C4-2B (cell line): Measurements from ENCODE around the gene VPS13D.

ENCODE experiments used
- ZFX ChIP-seq: fragments of 450-650 bp; IDR thresholded peaks from 2 replicates; pipeline ENCODE4 v1.6.1; 2017
- TF ChIP-seq, protein P1 (sequence below): fragments of 450-650 bp; conservative IDR thresholded peaks from 2 replicates; pipeline ENCODE4 v1.5.1; 2017; ENCODE audit warnings: mild to moderate bottlenecking

DNA sequence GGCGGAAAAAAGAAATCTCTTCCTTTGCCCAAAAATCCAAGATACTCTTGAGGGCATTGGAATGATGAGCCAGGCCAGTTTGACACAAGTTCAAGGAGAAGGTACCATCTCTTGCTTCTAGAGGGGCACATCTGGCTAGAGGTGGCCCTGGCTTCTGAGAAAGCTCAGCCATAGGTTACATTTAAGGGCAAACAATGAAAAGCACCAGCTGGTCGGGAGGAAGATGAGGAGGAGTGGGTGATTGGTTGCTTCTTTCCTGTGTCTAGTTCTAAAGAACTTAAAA, 256.2 kb downstream of the VPS13D start:
- TF ChIP-seq, protein P1, sequence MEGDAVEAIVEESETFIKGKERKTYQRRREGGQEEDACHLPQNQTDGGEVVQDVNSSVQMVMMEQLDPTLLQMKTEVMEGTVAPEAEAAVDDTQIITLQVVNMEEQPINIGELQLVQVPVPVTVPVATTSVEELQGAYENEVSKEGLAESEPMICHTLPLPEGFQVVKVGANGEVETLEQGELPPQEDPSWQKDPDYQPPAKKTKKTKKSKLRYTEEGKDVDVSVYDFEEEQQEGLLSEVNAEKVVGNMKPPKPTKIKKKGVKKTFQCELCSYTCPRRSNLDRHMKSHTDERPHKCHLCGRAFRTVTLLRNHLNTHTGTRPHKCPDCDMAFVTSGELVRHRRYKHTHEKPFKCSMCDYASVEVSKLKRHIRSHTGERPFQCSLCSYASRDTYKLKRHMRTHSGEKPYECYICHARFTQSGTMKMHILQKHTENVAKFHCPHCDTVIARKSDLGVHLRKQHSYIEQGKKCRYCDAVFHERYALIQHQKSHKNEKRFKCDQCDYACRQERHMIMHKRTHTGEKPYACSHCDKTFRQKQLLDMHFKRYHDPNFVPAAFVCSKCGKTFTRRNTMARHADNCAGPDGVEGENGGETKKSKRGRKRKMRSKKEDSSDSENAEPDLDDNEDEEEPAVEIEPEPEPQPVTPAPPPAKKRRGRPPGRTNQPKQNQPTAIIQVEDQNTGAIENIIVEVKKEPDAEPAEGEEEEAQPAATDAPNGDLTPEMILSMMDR: no peak
- TF ChIP-seq ZFX: no peak
